Kidney epithelial cell (primary cell): ENCODE measurements around the gene COX4I2. TPM values are rescaled to one million over a fixed set of nuclear protein-coding genes. Genes with fewer than 3 reads are reported as not detected.

Source experiments
- DNase-seq: peaks from one replicate; pipeline ENCODE4 v3.0.0-alpha.2; 2010; ENCODE audit warnings: low read depth
- H3K27me3 ChIP-seq: 2 replicates; pipeline ENCODE4 v1.6.0; 2011; ENCODE audit warnings: low read length; ENCODE audit not compliant: control insufficient read depth, insufficient read depth
- H3K36me3 ChIP-seq: 2 replicates; pipeline ENCODE4 v1.5.1; 2011; ENCODE audit warnings: low read length; ENCODE audit not compliant: control insufficient read depth, insufficient read depth
- H3K4me3 ChIP-seq: 2 replicates; pipeline ENCODE4 v1.5.1; 2011; ENCODE audit warnings: low read depth, mild to moderate bottlenecking, control low read depth, low read length
- CTCF ChIP-seq: IDR thresholded peaks from 2 replicates; pipeline ENCODE4 v1.5.1; 2011; ENCODE audit warnings: mild to moderate bottlenecking, moderate library complexity, low read length, control low read depth, inconsistent platforms; ENCODE audit not compliant: insufficient read depth, poor library complexity, severe bottlenecking
- total RNA-seq: library from RNA; depleted of rRNA; stranded (reverse); fragments of >200 nt; gene quantifications from 2 replicates; pipeline ENCODE4 v1.2.3, GENCODE V29; 2015

Gene COX4I2
- total RNA-seq, 1 donor from 2014 or later = 0.25 TPM

DNA sequence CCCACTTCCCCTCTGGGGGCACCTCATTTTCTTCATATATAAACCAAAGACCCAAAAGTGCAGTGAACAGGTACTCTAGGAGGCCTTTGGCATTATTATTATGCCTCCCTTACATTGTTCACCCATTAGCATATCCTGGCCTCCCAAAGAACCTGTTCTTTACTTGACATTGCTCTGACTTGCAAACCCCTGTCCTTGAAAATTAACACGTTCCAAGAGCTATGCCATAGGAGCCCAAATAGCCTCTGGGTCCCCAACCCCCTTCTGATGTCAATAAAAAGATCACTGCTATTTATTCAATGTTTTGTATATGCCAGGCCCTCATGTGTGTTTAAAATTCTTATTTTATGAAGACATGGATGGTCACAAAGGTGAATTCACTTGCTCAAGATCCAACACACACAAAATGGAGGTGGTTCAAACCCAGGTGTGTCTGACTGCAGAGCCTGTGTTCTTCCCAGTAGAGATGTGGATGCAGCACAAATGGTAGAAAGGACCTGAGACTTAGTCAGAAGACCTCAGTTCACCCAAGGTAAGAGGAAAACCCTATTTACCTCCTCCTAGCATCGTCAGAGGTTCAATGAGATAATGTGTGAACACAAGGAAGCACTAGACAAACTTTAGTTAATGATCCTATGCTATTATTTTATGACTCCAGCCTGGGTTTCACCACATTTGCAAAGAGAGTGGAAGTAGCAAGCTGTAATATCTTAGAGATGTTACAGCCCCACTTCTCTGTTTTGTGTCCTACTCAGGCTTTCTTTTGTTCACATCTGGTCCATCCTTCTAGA is 48.3 kb downstream of the COX4I2 start:
- Histone ChIP-seq H3K4me3 (no peak overlapping the region), H3K27me3 (no peaks in the 10 kb centered on the region), H3K36me3 (peaks cover 1% of the 10 kb centered on the region)
- DNase-seq = no peak
- no peak for TF ChIP-seq CTCF

DNA sequence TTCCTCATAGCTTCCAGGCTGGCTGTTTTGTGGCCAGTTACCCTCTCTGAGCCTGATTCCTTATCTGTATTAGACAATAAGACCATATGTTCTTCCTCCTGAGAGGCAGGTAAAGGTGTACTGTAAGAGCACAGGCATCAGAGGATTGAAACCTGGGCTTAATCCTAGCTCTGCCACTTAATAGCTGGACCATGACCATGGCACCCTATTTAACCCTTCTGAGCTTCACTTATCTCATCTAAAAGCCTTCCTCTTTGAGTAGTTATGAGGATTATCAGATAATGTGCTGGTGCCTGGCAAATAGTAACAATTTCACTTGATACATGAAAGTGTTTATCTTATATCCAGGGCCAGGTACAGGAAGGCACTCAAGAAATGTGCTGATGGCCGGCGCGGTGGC is 50.1 kb downstream of the COX4I2 start:
- Histone ChIP-seq H3K36me3 (peaks cover 1% of the 10 kb centered on the region), H3K27me3 (no peaks in the 10 kb centered on the region), H3K4me3 (no peak overlapping the region)
- TF ChIP-seq CTCF = no peak
- no peak for DNase-seq

- no peaks in the 10 kb centered on the region for H3K27me3 ChIP-seq
- TF ChIP-seq CTCF = no peak
- peaks cover 1% of the 10 kb centered on the region for H3K36me3 ChIP-seq
- DNase-seq = no peak
- no peak overlapping the region for H3K4me3 ChIP-seq
Measured at GRCh38 chr20:31689141-31689540, 51.4 kb downstream of the COX4I2 start.

DNA sequence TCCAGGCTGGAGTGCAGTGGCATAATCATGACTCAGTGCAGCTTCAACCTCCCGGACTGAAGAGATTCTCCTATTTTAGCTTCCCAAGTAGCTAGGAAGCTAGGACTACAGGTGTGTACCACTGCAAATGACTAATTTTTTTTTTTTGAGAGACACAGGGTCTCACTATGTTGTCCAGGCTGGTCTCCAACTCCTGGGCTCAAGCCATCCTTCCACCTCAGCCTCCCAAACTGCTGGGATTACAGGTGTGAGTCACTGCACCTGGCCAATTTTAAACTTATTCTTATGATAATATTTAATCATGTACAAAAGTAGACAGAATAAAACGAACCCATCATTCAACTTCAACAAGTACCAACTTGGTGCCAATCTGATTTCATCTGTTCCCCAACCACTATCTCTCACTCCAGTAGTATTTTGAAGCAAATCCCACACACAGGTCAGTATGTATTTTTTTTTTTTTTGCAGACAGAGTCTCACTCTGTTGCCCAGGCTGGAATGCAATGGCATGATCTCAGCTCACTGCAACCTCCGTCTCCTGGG is 52.5 kb downstream of the COX4I2 start:
- no peak overlapping the region for H3K4me3 ChIP-seq
- DNase-seq = no peak
- peaks cover 1% of the 10 kb centered on the region for H3K36me3 ChIP-seq
- H3K27me3 ChIP-seq = no peaks in the 10 kb centered on the region
- no peak for TF ChIP-seq CTCF

- no peak overlapping the region for H3K4me3 ChIP-seq
- DNase-seq = no peak
- no peak for TF ChIP-seq CTCF
- peaks cover 1% of the 10 kb centered on the region for H3K36me3 ChIP-seq
- no peaks in the 10 kb centered on the region for H3K27me3 ChIP-seq
Measured at GRCh38 chr20:31691646-31692275, 54.0 kb downstream of the COX4I2 start.

- no peak for DNase-seq
- H3K27me3 ChIP-seq = no peaks in the 10 kb centered on the region
- TF ChIP-seq CTCF = no peak
- peaks cover 4% of the 10 kb centered on the region for H3K36me3 ChIP-seq
- H3K4me3 ChIP-seq = no peak overlapping the region
Measured at GRCh38 chr20:31693402-31693801, 55.7 kb downstream of the COX4I2 start.
